Measurements from ENCODE around the gene OBP2A. TPM values are rescaled to one million over a fixed set of nuclear protein-coding genes. Genes with fewer than 3 reads are reported as not detected.

OBP2A gene
- polyA plus RNA-seq, 3 donors, result 0.44 TPM; not detected in 2

DNA sequence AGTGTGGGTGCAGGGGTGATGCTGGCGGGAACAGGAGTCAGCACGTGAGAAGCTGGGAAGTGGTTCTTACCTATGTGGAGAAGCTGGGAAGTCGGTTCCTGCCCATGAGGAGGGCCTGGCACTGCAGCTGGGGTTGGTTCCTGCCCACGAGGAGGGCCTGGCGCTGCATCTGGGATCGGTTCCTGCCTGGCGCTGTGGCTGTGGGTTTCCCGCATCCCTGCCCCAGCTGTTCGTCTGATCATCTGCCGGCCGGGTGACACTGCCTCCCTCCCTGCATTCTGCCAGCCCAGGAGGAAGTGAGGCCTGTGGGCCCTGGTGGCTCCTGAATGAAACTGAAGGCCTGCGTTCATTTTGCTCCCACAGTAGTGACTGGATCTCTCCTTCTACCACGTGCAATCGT, 5.1 kb downstream of the OBP2A start:
- no peak for DNase-seq (ENCODE audit: low read depth in 3 of 3, low spot score in 2 of 3)

DNA sequence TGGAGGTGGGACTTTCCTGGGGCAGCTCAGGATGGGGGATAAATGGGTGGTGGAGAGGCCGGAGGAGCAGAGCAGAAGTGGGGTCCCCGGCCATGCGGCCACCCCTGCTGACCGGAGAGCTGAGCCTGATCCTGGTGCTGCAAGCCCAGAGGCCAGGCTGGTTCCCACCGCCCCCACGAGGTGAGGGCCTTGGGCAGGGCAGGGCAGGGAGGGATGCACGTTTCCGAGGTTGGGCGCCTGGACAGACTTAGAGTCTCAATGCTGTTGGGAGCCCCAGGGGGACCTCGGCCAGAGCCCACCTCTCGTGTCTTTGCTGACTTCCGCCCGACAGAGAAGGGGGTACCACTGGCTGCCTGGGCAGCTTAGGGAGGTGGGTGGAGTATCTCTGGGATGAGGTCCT, 5.5 kb downstream of the OBP2A start:
- no peak for DNase-seq (ENCODE audit: low read depth in 3 of 3, low spot score in 2 of 3)

GRCh38 chr9:135552021-135552697, 6.2 kb downstream of the OBP2A start:
- no peak for DNase-seq (ENCODE audit: low read depth in 3 of 3, low spot score in 2 of 3)

DNA sequence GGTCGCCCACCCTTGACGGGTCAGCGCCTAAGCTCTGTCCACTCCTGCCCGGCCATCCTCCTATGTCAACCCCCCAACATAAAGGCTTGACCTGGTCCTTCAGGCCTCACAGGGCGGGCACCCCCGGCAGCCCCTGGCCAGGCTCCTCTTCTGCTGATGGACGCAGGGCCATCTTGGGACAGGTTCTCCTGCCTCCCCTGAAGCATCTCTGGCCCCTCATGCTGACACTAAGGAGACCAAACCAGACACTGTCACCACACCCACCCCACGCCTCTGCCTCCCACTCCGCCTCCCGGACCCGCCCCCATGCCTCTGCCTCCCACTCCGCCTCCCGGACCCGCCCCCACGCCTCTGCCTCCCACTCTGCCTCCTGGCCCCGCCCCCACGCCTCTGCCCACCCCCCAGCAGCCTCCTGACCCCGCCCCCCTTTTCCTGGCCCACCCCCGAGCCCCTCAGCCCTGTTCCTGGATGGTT, 6.8 kb downstream of the OBP2A start:
- DNase-seq (ENCODE audit: low read depth in 3 of 3, low spot score in 2 of 3), result no peak

GRCh38 chr9:135554718-135555117, 8.8 kb downstream of the OBP2A start:
- DNase-seq (ENCODE audit: low read depth in 3 of 3, low spot score in 2 of 3), result no peak

- no peak for DNase-seq (ENCODE audit: low read depth in 3 of 3, low spot score in 2 of 3)
Measured at GRCh38 chr9:135555203-135555602, 9.3 kb downstream of the OBP2A start.

DNA sequence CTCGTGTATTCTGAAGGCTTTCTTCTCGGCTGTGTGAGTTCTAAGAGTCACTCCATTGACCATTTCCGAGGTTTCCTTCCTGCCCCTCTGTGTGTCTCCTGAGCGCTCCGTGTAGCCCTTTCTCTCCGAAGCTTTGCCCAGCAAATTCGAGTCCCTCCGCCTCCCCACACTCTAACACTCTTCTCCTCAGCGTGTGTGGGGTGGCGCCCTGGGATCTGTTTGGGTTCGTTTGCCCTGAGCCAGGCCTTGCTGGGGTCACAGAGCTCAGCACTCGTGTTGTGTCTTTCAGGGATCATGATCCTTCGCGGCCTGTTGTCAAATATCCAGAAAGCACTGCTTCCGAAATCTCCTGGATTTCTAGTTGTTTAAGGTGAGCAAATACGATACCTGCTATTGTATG, 10.0 kb downstream of the OBP2A start:
- no peak for DNase-seq (ENCODE audit: low read depth in 3 of 3, low spot score in 2 of 3)

DNA sequence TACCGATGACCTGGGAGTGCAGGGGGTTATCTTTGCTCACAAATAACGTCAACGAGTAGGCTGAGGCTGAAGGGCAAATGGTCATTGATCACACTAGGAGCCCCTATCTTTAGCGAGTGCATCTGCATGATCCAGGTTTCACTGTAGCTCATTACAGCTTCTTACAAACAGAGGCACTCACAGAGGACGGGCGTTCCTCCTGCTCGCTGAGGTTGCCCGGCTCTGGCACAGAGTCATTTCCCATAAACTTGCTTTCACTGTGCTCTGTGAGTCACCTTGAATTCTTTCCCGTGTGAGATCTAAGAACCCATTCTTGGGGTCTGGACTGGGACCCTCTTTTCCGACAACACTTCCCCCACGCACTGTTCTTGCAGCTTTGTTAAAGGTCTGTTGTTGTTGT, 13.7 kb downstream of the OBP2A start:
- no peak for DNase-seq (ENCODE audit: low read depth in 3 of 3, low spot score in 2 of 3)

DNA sequence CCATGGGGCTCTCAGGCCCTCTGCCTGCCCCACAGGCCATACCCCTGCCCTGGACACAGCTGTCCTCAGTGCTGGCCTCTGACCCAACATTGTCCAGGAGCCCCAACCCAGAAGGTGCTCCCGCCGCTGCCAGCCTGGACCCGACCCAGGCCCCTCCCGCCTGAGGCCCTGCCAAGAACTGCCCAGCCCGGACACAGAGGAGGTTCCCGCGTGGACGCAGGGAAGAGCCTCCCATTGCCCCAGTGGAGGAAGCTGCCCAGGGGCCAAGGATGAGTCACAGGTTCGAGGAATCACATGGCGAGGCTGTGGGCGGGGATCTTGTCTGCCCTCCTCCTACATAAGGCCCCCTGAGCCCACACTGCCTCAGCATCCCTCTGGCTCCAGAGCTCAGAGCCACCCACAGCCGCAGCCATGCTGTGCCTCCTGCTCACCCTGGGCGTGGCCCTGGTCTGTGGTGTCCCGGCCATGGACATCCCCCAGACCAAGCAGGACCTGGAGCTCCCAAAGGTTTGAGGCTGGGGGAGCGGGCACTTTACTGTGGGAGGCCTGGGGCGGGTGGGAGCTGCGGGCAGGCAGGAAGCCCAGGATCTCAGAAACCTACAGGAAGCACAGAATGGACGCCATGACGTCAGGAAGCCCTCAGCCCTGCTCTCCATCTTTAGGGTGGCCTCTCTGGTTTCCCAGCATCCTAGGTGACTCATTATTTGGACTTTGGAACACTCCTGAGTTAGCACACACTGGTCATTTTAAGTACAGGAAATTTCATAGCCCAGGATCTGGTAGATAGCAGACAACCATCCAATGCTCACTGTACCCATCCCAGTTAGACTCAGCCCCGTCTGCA, 15.7 kb downstream of the OBP2A start, which contains the start of gene PAEP:
Gene PAEP (plus strand): TSS at position 366 of the 844 bp plus-strand sequence.
- DNase-seq (ENCODE audit: low read depth in 3 of 3, low spot score in 2 of 3), result no peak

DNA sequence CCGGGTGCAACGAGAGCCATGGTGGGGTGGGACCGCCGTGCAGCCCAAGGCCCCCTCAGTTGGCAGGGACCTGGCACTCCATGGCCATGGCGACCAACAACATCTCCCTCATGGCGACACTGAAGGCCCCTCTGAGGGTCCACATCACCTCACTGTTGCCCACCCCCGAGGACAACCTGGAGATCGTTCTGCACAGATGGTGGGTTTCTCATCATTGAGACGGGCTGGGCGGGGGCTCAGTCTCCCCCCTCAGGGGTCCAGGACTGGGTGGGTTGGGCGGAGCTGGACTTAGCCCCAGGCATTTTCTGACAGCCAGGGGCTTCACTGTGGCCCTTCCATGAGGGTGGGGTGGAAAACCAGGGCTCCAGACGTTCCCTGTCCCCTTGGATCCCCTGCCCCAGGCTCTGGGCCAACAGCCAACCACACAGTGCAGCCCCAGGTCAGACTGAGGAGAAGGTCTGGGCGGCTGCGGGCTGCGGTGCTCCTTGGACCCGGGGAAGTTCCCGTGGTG, 16.4 kb downstream of the OBP2A start:
- DNase-seq (ENCODE audit: low read depth in 3 of 3, low spot score in 2 of 3), result no peak

DNA sequence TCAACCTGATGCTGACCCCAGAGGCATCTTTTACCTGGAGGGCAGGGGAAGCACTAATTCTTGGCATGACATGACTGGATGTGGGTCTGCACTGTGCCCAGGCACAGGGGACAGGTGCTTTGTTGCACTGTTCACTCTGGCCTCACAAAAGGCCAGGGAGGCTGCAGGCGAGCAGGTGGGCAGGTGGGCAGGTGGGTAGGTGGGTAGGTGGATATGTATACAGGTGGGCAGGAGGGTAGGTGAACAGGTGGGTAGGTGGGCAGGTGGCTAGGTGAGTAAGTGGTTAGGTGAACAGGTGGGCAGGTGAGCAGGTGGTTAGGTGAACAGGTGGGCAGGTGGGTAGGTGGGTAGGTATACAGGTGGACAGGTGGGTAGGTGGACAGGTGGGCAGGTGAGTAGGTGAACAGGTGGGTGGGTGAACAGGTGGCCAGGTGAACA, 17.1 kb downstream of the OBP2A start:
- no peak for DNase-seq (ENCODE audit: low read depth in 3 of 3, low spot score in 2 of 3)

GRCh38 chr9:135563858-135564257, 17.9 kb downstream of the OBP2A start:
- no peak for DNase-seq (ENCODE audit: low read depth in 3 of 3, low spot score in 2 of 3)

DNA sequence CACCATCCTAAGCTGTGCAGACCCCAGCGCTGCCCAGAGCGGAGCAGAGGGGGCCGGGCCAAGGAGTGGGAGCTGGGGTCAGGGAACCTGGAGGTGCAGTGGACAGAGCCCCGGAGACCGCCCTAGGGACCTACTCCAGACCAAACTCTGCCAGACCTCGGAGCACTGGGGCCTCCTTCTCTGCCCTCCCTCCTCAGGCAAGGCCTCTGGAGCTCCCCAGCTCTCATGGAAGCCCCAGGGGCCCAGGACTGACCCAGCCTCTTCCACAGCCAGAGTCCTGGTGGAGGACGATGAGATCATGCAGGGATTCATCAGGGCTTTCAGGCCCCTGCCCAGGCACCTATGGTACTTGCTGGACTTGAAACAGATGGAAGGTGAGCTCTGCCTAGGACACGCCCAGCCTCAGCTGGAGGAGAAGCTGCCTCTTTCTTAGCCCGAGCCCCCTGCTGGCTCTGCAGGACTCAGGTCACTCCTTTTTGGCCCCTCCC, 19.3 kb downstream of the OBP2A start:
- DNase-seq (ENCODE audit: low read depth in 3 of 3, low spot score in 2 of 3), result no peak

DNA sequence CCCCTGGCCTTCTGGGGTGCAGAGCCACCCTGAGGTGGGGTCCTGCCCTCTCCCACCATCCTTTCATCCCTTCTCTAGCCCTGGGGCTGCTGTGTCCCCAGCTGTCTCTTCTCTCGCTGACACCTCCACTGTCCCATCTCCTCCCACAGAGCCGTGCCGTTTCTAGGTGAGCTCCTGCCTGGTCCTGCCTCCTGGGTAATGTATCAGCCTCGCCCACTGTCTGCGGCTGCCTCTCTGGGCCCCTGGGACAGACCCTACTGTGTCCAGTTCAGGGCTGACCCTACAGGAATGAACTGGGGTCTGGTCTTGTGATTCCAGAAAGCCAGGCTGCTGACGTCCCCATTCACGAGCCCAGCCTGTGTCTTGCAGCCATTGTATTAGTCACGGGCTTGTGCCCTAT, 19.7 kb downstream of the OBP2A start:
- DNase-seq (ENCODE audit: low read depth in 3 of 3, low spot score in 2 of 3), result no peak

DNA sequence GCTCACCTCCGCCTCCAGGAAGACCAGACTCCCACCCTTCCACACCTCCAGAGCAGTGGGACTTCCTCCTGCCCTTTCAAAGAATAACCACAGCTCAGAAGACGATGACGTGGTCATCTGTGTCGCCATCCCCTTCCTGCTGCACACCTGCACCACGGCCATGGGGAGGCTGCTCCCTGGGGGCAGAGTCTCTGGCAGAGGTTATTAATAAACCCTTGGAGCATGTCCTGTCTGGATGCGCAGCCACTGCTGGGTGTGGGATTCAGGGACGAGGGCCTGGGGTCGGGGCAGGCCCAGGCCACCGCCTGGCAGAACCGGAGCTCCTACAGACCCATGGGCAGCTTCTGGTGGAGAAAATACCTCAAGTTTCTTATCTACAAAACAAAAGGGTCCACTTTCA, 20.6 kb downstream of the OBP2A start:
- no peak for DNase-seq (ENCODE audit: low read depth in 3 of 3, low spot score in 2 of 3)

DNA sequence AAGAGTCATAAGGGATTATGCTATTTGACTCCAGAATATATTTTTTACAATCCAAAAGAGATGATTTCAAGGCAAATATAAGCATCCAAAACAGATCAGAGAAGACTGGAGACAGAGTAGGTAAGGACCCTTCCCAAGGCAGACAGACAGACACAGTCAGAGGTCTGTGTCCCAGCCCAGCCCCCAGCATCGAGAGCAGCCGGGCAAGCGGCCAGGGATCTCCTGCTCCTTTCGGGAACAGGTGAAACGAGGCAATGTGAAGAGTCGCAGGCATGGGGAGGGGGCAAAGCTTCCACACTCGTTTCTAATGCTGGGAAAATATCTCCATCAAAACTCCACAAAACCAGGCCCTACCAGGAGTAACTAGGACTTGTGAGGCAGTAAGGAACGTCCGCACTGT, 21.4 kb downstream of the OBP2A start:
- no peak for DNase-seq (ENCODE audit: low read depth in 3 of 3, low spot score in 2 of 3)

- no peak for DNase-seq (ENCODE audit: low read depth in 3 of 3, low spot score in 2 of 3)
Measured at GRCh38 chr9:135568026-135568425, 22.1 kb downstream of the OBP2A start.

DNA sequence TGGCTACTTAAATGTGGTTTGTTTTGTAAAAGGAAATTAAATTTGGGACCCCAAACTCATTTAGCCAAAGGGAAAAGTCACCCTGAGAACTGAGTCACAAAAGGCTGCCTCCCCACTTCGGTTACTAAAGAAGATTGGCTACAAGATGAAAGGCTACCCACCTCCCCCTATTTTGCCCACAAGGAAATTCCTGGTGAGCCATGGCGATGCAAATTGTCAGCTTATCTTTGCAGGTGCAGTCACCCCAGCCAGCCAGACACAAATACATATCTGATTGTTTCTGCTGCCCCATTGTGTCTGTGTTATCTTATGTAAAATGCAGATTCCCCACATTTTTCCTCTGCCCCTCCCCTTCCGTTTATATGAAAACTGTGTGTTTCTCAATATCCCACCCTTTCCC, 24.5 kb downstream of the OBP2A start:
- no peak for DNase-seq (ENCODE audit: low read depth in 3 of 3, low spot score in 2 of 3)

- DNase-seq (ENCODE audit: low read depth in 3 of 3, low spot score in 2 of 3), result no peak
Measured at GRCh38 chr9:135572233-135572632, 26.3 kb downstream of the OBP2A start.

GRCh38 chr9:135573124-135573523, 27.2 kb downstream of the OBP2A start:
- no peak for DNase-seq (ENCODE audit: low read depth in 3 of 3, low spot score in 2 of 3)

- DNase-seq (ENCODE audit: low read depth in 3 of 3, low spot score in 2 of 3), result no peak
Measured at GRCh38 chr9:135574331-135574730, 28.4 kb downstream of the OBP2A start.

DNA sequence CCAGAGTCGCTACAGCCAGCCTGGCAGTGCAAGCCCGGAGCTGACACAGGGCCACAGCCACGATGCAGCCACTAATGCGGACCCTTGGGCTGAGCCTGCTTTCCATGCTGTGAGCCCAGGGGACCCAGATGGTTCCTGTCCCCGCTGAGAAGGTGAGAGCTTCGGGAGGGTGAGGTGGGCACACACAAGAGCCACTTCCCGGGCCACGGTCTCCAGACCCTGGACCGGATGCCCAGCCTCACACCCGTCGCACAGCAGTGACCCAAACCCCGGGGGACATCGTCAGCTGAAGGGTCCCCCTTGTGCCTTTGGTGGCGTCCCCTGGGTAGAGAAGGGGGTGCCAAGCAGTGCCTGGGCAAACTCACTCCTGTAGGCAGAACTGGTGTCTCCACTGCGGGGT, 29.0 kb downstream of the OBP2A start:
- no peak for DNase-seq (ENCODE audit: low read depth in 3 of 3, low spot score in 2 of 3)

Data from right renal cortex interstitium (tissue), 3 donors.